Amygdala (tissue), 56 donors: Measurements from ENCODE around the gene ABHD17A.
"Not testable (repeated sequence)": the region's sequence is repeated elsewhere in the genome, so short reads cannot be mapped to it uniquely, and the experiment has no call there.

ENCODE experiments used
- DNase-seq, 56 donors: peaks; one replicate each; lab custom pipeline; 2025; lab: John Stamatoyannopoulos, UW

Gene ABHD17A

DNA sequence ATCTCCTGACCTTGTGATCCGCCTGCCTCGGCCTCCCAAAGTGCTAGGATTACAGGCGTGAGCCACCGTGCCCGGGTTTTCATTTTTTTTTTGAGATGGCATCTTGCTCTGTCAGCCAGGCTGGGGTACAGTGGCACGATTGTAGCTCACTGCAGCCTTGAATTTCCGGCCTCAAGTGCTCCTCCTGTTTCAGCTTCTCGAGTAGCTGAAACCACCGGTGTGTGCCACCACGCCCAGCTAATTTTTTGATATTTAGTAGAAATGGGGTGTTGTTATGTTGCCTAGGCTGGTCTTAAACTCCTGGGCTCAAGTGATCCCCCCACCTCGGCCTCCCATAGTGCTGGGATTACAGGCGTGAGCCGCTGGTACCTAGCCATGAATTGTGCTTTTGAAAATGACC is 25.8 kb upstream of the ABHD17A start:
- no peak for DNase-seq

- DNase-seq, result peak in 18 of 56 donors; percentile 8 to 42 (median 26)
These were observed 24.9 kb upstream of the ABHD17A start for GRCh38 chr19:1910177-1910576.

DNA sequence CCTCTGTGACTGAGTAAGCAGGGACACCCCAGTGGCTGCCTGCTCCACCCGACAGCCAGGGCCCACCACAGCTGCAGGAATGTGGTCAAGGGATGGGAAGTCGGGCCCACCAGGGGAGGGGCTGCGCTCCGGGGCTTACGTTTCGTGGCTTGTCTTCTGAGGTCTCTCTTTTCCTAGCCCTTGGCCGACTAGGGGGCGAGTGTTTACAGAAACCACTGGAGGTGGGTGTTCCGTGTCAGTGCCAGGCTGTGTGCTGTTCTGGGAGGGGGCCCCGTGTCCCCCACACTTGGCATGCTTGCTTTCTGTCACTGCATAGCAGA is 24.4 kb upstream of the ABHD17A start:
- peak in 4 of 56 donors; percentile 18 to 46 (median 34) for DNase-seq

GRCh38 chr19:1908364-1908678 is 23.0 kb upstream of the ABHD17A start:
- peak in 4 of 56 donors; percentile 25 to 57 (median 52) for DNase-seq

DNA sequence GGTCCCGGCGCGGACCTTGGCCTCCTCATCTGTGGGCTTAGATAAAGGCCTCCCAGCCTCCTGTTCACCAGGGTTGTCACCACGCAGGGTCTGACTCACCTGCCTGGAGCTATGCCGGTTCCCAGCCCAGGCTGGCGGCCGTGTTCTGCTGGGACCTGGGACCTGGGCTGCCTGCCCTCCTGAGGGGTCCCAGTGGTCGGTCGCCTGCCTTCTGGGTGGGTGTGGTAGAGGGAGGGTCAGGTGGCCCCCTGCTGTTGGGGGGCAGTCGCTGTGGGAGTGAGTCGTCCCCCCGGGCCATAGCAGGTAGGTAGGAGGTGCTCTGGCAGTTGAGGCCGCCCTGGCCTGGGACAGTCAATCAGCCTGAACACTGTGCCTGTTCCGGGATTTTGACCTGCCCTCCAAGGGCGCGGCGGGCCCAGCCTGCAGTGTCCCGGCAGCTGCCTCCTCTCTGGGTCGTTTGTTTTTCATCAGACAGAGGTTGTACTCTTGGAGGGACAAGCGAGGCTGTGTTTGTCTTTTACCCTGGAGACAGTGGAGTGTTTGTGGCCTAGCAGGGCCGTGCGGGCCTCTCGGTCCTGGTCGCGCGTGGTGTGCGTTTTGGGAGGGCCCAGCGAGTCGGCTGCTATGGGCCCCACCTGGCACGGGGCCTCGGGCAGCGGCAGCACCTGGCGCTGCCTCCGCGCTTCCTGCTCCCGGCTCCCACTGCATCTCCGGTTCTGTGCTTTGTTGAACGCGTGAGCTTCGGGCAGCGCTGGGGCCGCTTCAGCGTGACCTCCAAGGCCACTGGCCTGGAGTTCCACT is 22.5 kb upstream of the ABHD17A start:
- DNase-seq, result peak in 27 of 56 donors; percentile 14 to 72 (median 40)

DNA sequence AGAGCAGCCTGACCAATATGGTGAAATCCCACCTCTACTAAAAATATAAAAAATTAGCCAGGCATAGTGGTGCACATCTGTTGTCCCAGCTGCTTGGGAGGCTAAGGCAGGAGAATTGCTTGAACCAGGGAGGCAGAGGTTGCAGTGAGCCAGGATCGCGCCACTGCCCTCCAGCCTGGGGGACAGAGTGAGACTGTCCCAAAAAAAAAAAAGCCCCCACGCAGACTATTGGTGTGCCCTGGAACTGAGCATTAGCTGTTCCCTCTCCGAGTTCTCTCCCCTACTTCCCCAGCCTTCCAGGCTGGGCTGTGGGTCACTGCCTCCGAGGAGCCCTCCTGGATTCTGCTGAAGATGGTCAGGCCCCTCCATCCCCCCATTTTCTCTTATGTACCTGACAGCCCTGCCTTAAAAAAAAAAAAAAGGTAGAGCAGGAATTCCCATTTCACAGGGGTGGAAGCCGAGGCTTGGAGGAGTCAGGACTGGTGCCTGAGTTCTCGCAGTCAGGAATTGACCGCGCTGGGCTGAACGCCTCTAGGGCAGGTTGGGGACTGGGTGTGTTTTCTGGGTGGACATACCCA is 21.8 kb upstream of the ABHD17A start:
- no peak for DNase-seq

DNA sequence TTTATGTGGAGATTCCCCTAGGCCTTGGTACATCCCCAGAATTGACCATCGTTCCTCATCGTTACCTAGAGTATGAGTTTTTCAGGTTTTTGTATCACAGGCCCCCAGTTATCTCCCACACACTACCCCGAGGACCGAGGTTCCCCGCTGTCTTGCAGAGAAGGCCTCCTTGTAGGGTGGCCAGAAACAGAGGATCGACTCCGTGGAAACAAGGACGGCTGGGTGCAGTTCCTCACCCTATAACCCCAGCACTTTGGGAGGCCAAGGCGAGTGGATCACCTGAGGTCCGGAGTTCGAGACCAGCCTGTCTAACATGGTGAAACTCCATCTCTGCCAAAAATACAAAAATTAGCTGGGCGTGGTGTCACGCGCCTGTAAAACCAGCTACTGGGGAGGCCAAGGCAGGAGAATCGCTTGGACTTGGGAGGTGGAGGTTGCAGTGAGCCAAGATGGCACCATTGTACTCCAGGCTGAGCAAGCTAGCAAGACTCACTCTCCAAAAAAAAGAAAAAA is 20.6 kb upstream of the ABHD17A start:
- peak in 1 of 56 donors; percentile 43 for DNase-seq

DNA sequence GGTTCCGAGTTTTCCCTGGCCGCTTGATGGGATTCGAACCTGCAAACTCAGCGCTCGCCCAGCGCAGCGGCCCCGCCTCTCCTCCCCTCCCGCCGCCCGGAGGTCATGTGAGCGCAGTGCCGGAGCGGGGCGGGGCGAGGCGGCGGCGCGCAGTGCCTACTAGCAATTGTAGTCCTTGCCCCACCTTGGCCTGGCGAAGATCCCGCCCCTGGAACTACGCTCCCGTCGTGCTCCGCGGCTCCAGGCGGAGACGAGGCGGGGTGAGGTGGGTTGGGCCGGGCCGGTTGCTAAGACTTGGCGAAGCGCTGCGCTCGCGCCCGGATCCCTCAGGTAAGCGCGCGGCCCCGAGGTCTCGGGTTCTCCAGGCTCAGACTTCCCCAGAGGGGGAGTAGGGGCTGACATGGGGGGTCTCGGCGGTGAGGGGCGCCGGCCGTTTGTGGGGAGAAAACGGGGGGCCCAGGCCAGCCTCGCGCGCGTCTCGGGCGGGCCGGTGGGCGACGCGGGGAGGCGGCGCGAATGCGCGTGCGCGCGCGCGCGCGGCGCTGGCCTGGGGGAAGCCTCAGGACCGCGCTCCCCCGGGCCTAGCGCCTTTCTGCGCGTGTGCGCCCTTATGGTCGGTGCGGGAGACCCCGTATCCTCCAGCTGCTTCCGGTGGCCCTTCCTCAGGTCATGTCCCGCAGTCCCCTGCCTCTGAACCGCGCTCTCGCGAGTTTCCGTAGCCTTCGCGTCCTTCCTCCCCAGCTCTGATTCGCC is 20.0 kb upstream of the ABHD17A start, which contains the start of the genes ADAT3 and SCAMP4:
ADAT3 (plus strand) TSS at position 290 of the 753 bp plus-strand sequence. CDS start 6,649 bp downstream, outside the sequence.
SCAMP4 (plus strand) TSS at position 290 of the 753 bp plus-strand sequence. CDS start 9,621 bp downstream, outside the sequence.
- peak; percentile 75 to 99 (median 97) for DNase-seq

DNA sequence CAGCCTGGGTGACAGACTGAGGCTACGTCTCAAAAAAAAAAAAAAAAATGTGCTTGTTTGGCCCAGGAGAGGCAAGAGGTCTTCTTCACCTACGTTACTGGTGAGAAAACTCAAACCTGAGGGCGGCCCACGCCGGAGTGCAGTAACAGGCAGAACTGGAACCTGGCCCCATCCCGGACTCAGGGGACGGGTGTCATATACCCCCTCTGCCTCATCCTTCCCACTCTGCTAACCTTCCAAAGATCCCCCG is 19.5 kb upstream of the ABHD17A start:
- DNase-seq, result no peak

- DNase-seq, result no peak
These were observed 17.6 kb upstream of the ABHD17A start for GRCh38 chr19:1902923-1903322.

DNA sequence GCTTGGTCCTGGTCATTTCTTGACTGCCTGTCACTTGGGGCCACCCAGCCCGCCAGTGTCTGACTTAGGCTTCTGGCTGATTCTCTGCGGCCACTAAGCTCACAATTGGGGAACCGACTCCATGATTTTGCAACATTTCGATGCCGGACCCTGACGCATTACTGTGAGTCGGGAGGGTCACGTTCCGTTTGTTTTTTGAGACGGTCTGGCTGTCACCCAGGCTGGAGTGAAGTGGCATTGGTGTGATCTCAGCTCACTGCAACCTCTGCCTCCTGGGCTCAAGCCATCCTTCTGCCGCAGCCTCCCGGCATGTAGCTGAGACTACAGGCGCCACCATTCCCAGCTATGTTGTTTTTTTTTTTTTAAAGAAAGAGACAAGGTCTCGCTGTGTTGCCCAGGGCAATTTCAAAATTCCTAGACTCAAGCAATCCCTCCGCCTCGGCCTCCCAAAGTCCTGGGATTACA is 16.7 kb upstream of the ABHD17A start:
- DNase-seq, result peak in 9 of 56 donors; percentile 7 to 54 (median 17)

DNA sequence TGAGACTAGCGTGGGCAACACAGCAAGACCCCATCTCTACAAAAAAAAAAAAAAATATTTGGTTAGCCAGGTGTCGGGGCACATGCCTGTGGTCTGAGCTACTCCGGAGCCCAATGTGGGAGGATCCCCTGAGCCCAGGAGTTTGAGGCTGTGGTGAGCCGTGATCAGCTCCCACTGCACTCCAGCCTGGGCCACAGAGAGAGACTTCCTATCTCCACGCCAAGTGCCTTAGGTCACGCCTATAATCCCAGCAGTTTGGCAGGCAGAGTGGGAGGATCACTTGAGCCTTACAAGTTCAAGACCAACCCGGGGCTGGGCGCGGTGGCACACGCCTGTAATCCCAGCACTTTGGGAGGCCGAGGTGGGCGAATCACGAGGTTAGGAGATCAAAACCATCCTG is 11.2 kb upstream of the ABHD17A start:
- DNase-seq, result no peak

- DNase-seq, result no peak
These were observed 8.5 kb upstream of the ABHD17A start for GRCh38 chr19:1893791-1894190.

DNA sequence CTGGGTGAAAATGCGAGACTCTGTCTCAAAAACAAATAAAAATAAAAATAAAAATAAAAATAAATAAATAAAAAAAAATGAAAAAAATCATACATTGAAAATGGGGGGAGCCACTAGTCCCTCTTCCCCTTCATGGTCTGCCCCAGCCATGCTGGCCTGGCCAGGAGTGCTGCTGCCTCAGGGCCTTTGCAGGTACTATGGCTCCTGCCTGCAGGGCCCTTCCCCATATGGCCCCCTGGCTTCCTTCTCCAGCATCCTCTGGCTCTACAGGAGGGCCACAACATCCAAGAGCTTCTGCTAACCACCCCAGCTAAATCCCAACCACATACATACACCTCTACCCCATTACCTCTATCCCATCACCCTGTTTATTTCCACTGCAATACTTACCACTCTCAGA is 4.6 kb upstream of the ABHD17A start:
- DNase-seq, result no peak

DNA sequence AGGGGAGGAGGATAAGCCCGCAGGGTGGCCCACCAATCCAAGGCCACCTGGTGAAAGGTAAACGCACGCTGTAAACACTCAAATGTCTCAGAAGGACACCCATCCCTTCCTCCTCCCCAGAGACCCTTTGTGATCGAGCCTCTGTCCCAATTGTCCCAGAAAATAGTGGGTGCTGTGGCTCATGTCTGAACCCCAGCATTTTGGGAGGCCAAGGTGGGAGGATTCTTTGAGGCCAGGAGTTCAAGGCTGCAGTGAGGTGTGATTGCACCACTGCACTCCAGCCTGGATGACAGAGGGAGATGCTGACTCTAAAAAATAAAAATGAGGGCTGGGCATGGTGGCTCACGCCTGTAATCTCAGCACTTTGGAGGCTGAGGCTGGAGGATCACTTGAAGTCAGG is 3.1 kb upstream of the ABHD17A start:
- no peak for DNase-seq

GRCh38 chr19:1886360-1886759 is 1.1 kb upstream of the ABHD17A start:
- DNase-seq, result not testable (repeated sequence)

- DNase-seq, result peak in 2 of 56 donors; percentile 20 to 50
These were observed 469 bp downstream of the ABHD17A start for GRCh38 chr19:1884719-1885334.

GRCh38 chr19:1884291-1884718 is 991 bp downstream of the ABHD17A start:
- no peak for DNase-seq

DNA sequence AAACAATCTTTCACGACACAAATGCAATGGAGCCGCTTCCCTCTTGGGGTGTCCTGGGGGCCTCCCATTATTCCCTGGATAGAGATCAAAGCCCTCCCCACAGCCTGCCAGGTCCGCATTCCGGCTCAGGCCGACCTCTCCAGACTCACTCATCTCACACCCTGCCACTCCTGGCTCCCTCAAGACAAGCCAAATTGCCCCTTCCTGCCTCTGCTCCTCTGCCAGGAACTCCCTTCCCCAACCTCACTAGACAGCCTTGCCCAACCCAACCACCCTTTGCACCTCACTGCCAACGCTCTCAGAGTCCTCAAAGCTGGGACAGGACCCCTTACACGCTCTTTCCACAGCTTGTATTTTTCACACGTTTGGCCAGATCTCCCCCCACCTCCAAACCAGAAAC is 1.5 kb downstream of the ABHD17A start:
- DNase-seq, result no peak

- peak in 3 of 56 donors; percentile 19 to 40 (median 30) for DNase-seq
These were observed 2.3 kb downstream of the ABHD17A start for GRCh38 chr19:1882786-1883692.
